ENCODE data around the gene YWHAQ.
"Not testable (repeated sequence)": the region's sequence is repeated elsewhere in the genome, so short reads cannot be mapped to it uniquely, and the experiment has no call there.

The YWHAQ gene

DNA sequence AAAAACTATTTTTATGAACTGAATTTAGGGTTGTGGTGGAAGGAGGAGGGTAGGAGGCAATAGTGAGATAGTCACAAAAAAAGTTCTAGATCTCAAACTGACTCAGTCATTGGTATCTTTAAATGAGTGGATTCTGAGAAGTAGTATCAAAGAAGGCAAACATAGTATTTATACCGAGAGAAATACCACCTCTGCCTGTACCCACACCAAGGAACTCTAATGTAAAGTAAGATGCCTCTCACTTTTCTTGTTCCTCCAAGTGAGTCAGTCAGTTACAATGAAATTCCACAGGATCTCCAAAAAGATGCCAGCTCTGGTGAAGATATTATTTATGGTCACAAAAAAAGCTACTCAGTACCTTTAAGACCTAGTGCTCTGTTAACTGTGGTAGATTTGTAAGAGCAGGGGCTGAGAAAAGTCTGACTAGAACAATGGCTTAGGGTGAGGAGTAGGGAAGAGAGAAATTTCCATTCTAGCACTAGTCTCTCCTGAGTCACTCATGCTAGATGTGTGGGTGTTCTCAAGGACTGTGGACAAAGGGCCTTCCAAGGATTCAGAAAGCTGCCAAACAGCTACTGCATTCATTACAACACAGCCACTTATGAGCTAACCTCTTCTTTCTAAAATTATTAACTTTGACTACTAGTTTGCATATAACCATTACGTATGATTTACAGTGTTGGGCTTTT, 36.3 kb downstream of the YWHAQ start:
- no peak for DNase-seq (ENCODE audit: low read depth in 2 of 2)

DNA sequence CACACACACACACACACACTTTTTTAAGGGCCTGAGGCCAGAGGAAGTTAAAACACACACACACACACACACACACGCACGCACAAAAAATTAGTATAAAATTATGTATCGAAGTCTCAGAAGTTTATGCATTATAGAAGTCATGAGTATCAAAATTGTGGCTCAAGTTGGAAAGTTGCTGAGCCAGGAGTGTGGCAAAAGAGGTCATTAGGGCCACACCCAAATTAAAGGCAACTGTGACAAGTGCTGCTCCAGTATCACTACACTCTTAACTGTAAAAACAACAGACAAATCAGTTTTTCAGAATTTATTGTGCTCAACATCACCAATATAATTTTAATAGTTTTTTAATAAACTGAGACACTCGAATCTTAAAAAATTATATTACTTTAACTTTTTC, 36.9 kb downstream of the YWHAQ start:
- no peak for DNase-seq (ENCODE audit: low read depth in 2 of 2)

DNA sequence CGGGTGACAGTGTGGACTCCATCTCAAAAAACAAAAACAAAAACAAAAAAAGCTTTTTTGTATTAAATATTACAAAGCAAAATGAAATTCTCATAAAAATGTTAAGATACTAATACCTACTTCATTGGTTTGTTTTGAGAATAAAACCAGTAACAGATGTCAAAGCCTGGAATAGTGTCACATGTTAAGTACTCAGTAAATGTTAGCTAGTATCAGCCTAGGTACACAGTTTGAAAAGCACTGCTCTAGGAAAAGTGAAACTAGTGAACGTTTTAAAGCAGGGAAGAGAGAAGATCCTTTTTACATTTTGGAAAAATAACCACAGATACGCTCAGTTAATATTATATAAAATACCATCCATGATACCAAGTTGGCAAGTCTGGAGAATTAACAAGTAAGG, 38.1 kb downstream of the YWHAQ start:
- DNase-seq (ENCODE audit: low read depth in 2 of 2) = no peak

DNA sequence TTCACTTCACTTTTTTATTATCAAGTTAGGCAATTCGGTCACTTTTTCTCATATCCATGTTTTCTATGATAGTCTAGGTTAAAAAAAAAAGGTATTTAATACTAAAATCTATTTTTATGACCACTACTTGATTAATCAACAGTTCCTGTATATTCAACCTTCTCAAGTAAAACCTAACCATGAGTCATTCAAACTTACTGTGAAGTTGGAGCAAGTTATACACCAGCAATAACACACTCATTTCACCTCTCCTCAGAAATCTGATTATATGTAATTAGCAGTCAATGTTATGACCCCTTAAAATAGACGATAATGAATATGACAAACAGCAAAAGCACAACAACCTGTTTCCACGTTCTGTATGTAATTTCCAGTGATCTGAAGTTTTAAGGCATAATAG, 40.2 kb downstream of the YWHAQ start:
- DNase-seq (ENCODE audit: low read depth in 2 of 2) = no peak

DNA sequence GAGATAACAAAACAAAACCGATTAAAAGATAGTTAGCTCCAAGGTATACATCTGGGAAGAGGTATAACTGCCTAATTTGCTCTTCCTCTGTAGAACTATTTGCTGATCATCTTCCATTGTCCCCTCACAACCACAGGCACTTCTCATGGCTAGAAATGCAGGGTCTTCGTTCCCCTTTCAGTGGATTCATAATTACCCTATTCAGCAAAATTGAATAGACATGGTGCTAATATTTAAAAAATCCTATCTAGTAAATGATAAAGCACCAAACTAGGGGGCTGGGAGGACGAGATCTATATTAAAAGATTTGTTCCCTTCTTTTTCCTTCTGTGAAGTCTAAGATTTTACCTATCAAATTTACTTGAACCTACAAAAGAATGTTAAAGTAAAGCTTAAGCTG, 44.3 kb downstream of the YWHAQ start:
- no peak for DNase-seq (ENCODE audit: low read depth in 2 of 2)

DNA sequence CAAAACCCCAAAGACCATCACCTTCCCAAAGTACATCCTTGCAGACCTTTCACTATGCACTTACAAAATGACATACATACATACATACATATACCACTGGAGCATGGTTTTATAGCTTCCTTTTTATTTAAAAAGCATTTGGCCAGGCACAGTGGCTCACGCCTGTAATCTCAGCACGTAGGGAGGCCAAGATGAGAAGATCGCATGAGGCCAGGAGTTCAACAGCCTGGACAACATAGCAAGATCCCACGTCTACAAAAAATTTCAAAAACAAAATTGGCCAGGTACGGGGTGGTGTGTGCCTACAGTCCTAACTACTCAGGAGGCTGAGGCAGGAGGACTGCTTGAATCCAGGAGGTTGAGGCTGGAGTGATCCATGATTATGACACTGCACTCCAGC, 45.3 kb downstream of the YWHAQ start:
- DNase-seq (ENCODE audit: low read depth in 2 of 2) = no peak

DNA sequence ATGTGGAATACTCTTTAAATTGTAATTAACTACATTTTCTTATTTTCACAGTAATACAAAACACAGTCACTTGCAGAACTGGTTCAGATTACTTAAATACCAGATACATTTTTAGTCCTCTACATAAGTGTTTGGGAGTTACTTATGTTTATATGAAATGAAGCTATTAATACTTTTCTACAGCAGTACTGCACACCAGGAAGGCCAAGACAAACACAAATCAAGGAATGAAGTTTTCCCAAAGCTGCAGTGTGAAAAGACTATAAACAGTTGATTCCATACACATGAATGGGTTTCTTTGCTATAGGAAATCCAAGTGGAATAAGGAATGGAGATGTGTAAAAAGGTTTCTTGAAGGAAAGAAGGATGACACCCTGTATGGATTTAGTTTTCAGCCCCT, 45.9 kb downstream of the YWHAQ start:
- DNase-seq (ENCODE audit: low read depth in 2 of 2) = not testable (repeated sequence)

DNA sequence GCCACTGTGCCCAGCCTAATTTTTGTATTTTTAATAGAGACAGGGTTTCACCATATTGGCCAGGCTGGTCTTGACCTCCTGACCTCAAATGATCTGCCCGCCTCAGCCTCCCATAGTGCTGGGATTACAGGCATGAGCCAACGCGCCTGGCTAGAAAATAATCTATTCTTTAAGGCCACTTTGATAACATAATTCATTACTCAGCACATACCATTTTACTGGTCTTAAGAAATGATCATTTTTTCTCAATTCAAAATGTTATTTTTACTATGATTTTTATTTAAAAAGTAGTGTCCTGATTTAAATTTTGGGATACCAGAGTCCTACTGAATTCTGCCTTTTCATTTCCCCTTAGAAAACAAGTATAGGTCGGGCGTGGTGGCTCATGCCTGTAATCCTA, 48.2 kb downstream of the YWHAQ start:
- DNase-seq (ENCODE audit: low read depth in 2 of 2) = no peak

DNA sequence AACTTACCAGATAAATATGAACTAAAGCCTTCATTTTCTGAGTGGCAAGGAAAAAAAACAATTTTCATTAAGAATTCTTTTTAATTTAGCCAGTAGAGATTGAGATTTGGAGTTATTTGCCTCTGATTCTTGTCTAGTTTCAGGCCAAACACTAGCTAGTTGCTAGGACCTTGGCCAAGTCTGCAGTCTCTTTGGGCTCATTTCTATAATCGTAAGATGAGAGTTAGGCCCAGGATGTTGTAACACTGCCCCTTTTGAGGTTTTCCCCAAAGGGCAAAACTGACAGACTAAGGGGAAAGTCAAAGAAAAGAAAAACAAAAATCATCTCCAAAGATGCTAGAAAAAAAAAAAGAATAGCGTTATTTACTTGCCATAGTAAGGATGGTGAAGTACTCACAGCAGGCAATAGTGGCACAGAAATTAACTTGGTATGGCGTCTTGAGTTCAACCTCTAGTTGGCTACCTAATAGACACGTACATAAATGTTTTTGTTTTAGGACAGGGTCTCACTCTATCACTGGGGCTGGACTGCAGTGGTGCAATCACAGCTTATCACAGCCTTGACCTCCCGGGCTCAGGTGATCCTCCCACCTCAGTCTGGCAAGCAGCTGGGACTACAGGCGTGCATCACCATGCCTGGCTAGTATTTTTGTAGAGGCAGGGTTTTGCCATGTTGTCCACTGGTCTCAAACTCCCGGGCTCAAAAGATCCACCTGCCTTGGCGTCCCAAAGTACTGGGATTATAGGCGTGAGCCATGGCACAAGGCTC, 52.1 kb downstream of the YWHAQ start:
- no peak for DNase-seq (ENCODE audit: low read depth in 2 of 2)

DNA sequence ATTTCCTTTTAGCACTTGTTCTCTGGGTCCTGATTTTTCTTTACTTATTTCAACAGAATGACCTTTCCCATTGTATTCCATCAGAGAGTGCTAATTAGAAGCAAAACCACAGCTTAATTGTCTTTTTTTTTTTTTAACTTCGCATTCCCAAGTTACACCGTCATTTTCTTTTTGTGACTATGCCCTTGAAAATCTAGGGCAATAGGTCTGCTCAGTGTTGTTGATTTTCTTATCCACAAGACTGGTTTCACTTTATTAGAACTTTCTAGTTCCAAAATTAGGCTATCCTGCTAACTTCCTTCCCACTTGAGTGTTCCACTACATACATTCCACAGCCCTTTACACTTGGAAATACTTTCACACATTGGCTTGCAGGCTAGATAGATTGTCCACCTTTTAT, 56.5 kb downstream of the YWHAQ start:
- DNase-seq (ENCODE audit: low read depth in 2 of 2) = no peak

DNA sequence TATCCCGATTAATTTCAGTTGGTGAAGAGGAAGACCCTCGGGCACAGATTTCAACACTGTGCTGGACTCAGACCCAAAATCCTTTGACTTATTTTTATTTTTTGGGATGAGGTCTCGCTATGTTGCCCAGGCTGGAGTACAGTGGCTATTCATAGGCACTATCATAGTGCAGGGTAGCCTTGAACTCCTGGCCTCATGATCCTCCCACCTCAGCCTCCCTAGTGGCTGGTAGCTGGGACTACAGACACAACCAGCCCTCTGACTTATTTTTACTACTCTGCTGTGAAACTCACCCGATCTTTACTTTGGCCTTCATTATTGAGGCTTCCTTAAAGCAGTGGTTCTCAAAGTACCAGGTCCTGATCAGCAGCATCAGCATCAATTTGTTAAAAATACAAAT, 57.0 kb downstream of the YWHAQ start:
- DNase-seq (ENCODE audit: low read depth in 2 of 2) = no peak

DNA sequence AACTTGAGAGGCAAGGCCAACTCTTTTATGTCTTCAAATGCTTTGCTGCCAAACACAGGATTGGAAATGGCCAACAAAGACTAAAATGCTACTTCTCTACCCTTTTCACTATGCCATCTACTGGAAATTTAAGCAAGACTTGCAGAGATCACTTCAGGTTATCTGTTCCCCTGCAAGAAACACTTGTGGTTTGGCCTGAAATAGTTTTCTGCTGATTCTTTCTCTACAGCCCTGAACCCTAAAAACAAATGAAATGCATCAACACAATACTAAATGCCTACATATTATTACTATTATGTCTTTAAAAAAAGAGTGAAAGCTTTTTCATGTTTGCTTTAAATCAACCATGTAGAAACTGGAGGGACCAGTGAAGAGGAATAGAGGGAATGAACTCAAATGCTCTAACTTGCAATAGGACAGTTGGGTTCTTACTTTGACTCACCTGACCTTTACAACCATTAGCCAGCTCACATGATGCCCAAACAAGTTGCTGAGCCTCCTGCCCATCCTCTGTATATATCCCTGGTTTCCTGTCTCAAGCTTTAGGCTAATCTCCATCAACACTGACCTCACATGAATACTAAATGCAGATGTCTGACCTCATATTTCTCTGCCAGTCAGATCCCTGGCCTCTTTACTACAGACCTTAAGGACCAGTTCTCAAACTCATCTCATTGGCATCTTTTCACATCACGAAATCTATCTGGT, 57.6 kb downstream of the YWHAQ start:
- no peak for DNase-seq (ENCODE audit: low read depth in 2 of 2)

DNA sequence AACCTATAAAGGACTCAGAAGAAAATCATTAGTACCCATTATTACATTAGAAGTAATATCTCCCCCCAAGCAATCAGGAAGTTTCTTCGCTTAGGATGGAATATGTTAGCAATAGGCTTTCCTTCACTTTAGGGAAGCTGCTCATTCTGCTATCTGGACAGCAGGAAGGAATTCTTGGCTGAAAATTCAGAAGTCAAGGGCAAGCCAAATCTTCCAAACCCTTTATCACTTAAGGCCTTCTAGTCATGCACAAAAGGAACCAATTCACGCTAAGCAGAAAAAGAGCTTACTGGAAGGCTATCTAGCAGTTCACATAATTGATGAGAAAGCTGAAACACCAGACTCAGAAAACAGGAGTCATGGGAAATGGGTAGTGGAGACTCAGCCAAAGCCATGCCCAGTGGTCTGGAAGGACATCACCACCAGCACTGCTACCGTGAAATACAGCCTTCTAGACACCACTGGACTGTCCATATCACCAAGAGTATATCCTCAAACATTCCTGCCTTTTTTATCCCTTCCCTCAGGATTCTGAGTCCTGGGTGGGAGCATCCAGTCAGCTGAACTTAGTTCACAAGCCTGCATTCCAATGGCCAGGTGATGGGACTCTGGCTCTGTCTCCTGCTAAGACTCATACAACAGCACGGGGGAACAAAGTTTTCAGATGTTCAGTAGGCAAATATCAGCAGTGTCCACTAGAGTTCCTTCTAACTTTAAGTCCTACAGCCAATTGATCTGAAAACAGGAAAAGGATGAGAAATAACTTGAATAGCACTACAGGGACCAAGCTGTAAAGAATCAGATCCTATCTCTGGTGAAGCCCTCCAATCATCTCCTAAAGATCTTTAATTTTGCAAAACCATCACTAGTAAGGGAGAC, 60.4 kb downstream of the YWHAQ start:
- no peak for DNase-seq (ENCODE audit: low read depth in 2 of 2)

DNA sequence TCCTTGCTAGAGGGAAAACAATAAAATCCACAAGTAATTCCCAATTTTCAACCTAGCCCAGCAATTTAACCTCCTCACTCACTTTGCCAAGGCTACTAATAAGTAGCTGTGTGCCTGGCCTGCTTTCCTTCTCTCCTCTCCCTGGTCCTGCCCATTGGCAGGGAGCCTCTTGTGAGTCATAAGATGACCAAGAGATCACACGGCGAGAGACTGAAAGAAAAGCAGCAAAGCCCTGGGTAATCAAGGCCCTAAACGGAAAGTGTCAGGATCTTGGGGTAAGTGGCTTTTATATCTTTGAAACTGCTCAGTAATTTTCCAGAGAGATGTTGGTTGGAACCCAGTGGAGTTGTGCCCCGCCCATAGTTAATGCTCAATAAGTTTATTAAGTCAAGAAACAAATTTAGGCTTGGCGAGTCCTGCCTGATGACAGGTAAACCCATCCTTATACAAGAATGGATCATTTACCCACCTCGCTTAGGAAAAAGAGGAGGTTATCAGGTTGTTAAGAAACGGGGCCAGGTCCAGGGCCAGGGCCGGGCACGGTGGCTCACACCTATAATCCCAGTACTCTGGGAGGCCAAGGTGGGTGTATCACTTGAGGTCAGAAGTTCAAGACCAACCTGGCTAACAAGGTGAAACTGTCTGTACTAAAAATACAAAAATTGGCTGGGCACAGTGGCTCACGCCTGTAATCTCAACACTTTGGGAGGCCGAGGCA, 65.2 kb downstream of the YWHAQ start:
- DNase-seq (ENCODE audit: low read depth in 2 of 2) = no peak

DNA sequence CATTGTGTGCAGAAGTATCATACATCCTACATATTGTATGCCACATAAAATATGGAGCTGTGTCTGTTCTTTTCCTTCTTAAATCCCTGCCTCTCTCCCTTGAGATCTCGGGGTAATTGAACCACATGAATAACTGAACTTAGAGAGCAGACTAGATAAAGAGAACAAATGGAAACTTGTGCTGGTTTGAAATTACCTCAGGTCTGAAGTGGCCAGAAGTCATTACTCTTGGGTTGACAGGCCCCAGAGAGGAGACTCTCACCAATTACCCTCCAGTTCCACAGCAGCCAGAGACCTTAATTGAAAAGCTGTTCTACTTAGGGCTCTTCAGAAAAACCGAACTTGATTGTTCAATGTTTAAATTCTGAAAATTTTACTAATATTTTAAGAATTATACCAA, 70.2 kb downstream of the YWHAQ start:
- DNase-seq (ENCODE audit: low read depth in 2 of 2) = no peak

DNA sequence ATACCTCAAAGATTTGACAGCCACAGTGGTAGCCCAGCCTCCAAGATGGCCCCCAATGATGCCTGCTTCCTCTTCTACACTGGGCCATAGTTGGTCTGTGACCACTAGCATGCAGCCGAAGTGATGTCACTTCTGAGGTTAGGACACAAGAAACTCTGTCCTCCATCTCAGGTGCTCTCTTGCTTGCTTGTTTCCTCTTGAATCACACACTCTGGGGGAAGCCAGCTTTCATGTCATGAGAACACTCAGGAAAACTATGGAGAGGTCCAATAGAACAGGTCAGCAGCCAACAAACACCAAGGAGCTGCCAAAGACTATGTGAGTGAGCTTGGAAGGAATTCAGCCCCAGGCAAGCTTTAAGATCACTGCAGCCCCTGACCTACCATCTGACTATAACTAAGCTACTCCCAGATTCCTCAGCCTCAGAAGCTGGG, 71.8 kb downstream of the YWHAQ start:
- DNase-seq (ENCODE audit: low read depth in 2 of 2) = no peak

DNA sequence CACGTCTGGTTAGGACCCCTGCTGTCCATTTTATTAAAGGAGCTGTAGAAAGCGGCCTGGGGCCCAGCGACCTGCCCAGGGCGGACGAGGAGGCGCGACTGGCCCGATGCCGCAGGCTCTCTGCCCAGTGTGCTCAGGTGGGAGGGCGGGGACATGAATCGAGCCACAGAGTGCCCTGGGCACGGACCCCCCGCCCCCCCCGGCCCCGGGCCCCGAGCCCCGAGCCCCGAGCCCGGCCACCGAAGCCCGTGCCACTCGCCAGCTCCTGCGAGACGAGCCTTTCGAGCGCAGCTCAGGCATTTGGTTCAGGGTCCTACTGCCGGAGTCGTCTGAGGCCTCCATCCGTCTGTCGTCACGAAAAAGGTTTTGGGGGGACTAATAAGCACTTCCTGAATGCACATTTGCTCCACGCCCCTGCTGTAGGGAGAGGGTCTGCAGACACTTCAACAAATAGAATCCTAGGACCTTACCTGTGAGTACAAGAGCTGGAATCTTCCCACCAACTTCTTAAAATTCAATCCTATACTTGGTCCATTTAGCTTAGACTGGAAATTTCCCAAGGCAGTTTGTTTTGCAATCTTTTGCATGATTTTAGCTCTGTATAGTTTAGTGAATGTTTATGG, 74.6 kb downstream of the YWHAQ start:
- no peak for DNase-seq (ENCODE audit: low read depth in 2 of 2)

DNA sequence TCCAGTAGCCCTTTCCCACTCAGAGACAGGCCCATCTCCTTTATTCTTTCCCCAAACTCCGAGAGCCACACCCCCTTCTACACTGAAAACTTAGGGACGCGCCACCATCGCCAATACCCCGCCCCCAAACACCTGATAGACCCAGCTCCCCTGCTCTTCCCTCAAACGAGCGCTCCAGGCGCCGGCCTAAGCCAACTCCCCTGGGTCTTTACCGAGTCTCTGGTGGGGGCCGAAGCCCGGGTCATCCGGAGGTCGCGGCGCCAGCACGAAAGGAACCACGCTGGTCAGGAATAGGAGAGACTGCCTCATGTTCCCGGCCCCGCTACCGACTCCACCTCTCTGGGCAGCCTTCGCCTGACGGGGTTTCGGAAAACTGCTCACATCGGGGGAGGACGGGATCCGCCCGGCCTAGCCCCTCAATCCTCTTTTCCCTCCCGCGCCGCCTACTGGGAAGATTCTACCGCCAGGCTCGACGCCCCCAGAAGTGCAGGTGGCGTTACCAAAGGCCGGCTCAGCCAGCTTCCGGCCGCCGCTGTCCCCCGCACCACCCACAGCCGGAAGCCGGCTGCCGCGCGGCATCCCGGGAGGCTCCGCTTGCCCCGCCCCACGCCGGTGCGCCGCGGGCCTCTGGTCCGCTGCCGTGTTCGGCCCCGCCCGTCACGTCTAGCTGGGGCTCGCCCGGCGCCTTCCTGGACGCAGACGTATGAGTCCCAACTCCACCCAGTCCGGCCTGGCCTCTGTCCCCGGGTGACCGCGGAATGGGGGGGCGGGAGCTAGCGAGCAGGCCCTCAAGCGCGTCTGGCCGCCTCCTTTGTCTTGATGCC, 75.3 kb downstream of the YWHAQ start, which contains the start of gene ADAM17:
Gene ADAM17 (minus strand): TSS at position 534 of the 824 bp plus-strand sequence. CDS start 225 bp downstream, at position 309.
- peak; percentile 65 to 70 for DNase-seq (ENCODE audit: low read depth in 2 of 2)

DNA sequence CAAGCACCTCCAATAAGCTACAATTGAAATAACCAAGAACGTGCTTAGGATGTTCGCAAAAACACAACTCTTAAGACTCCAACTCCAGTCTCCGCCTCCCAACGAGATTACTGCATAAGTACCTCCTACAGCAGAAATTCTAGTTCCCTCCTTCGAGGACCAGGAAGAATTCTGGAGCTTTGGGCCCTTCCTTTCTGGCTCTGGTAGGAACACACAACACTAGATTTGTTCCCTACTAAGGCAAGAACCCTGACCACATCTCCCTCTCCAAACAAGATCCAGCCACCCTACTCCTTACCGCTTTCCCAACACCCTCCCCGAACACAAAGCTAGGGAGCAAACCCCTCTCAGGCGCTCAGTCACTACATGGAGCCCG, 75.9 kb downstream of the YWHAQ start:
- no peak for DNase-seq (ENCODE audit: low read depth in 2 of 2)

All from stimulated activated CD8-positive, alpha-beta memory T cell treated with anti-CD3 and anti-CD28 coated beads, Interleukin-2, amount 100 ng/mL, for 1 hour (primary cell).